Measurements from ENCODE around the gene ERCC1. TPM values are rescaled to one million over a fixed set of nuclear protein-coding genes. Genes with fewer than 3 reads are reported as not detected.

Gene ERCC1
- total and polyA plus RNA-seq, 2 of the 13 experiments (the other 11 are each of a cell fraction or from before 2014, with no cell fraction given) = 40.0 to 66.4 TPM

DNA sequence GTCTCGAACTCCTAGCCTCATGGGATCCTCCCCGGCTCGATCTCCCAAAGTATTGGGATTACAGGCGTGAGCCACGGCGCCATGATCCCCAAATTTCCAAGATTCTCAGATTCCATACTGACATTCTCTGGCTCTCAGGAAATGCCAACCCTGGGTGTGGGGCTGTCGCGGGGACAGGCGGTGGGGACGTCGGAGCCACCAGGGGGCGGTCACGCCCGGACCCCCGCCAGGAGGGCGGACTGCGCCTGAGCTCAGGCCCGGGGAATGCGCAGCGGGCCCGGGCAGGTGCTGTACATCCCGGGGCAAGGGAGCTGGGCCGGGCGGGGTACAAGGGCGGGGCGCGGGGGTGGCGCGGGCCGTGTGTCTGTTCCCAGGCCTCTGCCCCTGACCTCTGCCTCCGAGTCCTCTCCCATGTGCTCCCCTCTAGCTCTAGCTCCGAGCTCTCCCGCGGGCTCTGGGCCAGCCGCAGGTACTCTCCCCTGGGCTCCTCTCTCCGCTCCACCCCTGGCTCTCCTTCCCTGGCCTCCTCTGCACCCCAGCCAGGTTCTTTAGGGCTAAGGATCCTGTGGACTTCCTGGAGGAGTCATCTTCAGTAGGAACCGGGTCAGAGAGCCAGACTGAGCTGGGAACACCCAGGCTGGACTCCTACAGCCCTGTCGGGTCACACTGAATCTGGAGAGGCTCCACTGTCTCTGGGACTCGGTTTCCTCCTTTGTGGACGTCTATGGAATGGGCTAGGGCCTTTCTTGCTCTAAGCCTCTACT lies 21.2 kb downstream of the ERCC1 start:
- Histone ChIP-seq H4K20me1 (ENCODE audit: insufficient read depth, low read length) (no peaks in the 10 kb centered on the region), H2AFZ (ENCODE audit: low read length) (no peak overlapping the region), H3K9me3 (ENCODE audit: low read length) (no peaks in the 10 kb centered on the region), H3K4me1 (ENCODE audit: insufficient read depth, low read length) (peaks cover 22% of the 10 kb centered on the region), H3K36me3 (replicated peaks in 1 of 2; ENCODE audit: control insufficient read depth in 1 of 2, insufficient read depth in 2 of 2, low read length in 2 of 2) (peaks cover 0 to 6% of the 10 kb centered on the region in 2 experiments; a peak in 1 of 5 replicates), H3K27ac (ENCODE audit: extremely low read length, insufficient read depth, low read length) (no peak overlapping the region), H3K4me2 (ENCODE audit: low read depth, low read length) (no peak overlapping the region; the same call in 1 of the 2 replicates), H3K9ac (ENCODE audit: insufficient read depth, low read depth, low read length) (no peak overlapping the region), H3K79me2 (ENCODE audit: insufficient read depth, low read length) (peaks cover 21% of the 10 kb centered on the region), H3K27me3 (ENCODE audit: control insufficient read depth in 1 of 2, insufficient read depth in 2 of 2, low read length in 2 of 2) (no peaks in the 10 kb centered on the region; a peak in 1 of 5 replicates), H3K4me3 (replicated peaks in 1 of 3; ENCODE audit: insufficient read depth in 1 of 3, low read depth in 2 of 3, low read length in 3 of 3) (no peak overlapping the region)
- CTCF ChIA-PET (ENCODE audit: low intra/inter-chr PET ratio, low total read pairs) = interaction anchor here (0.6 kb wide), 1 partner anchor 102 kb away, joined by 3 read pairs; no protein-coding TSS in a partner anchor
- in situ Hi-C loops (cut with HindIII; ENCODE audit: extremely low pct_ligation_motif_present, low pct_unique_long_range_greater_than_20kb) (no loop called here), intact Hi-C loops (cut with micrococcal nuclease; ENCODE audit: unreplicated experiment) (no loop called here)
- no TSS peak for BruUV-seq (replicated peaks)
- FAIRE-seq (no peak), DNase-seq (ENCODE audit: low spot score) (no peak), ATAC-seq (no peak)
- POLR2A ChIA-PET = no interaction called here
- whole genome bisulfite sequencing (ENCODE audit: low lambda C conversion rate) = 91% methylated on average over 36 of the region's 40 CpGs
- no peak for TF ChIP-seq ZNF251 (CRISPR knock-in tag; IDR thresholded peaks at IDR 0.05)
- peak; percentile 28; the same call in 1 of the 2 replicates for TF ChIP-seq ZNF687 (CRISPR knock-in tag; IDR thresholded peaks at IDR 0.05)
- no peak for TF ChIP-seq HOXA9 (CRISPR knock-in tag; IDR thresholded peaks at IDR 0.05; ENCODE audit: borderline replicate concordance)
- TF ChIP-seq HOXA3 (CRISPR knock-in tag; IDR thresholded peaks at IDR 0.05) = 0 out of 2 replicates have a peak, but pooled peaks have one; percentile 29
- TF ChIP-seq, protein P1, sequence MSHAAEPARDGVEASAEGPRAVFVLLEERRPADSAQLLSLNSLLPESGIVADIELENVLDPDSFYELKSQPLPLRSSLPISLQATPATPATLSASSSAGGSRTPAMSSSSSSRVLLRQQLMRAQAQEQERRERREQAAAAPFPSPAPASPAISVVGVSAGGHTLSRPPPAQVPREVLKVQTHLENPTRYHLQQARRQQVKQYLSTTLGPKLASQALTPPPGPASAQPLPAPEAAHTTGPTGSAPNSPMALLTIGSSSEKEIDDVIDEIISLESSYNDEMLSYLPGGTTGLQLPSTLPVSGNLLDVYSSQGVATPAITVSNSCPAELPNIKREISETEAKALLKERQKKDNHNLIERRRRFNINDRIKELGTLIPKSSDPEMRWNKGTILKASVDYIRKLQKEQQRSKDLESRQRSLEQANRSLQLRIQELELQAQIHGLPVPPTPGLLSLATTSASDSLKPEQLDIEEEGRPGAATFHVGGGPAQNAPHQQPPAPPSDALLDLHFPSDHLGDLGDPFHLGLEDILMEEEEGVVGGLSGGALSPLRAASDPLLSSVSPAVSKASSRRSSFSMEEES (CRISPR knock-in tag; IDR thresholded peaks at IDR 0.05) = no peak
- peak; percentile 99 for TF ChIP-seq ZBTB33 (CRISPR knock-in tag; IDR thresholded peaks at IDR 0.05)
- no peak for TF ChIP-seq ZNF597 (CRISPR knock-in tag; IDR thresholded peaks at IDR 0.05)
- no peak for TF ChIP-seq IKZF5 (CRISPR knock-in tag; IDR thresholded peaks at IDR 0.05)
